Left hindlimb (tissue), 1 donor: ENCODE results near the gene HOXD1.

Source experiments
- DNase-seq: peaks from one replicate; pipeline ENCODE4 v3.0.0-alpha.2; 2018

Gene HOXD1

DNA sequence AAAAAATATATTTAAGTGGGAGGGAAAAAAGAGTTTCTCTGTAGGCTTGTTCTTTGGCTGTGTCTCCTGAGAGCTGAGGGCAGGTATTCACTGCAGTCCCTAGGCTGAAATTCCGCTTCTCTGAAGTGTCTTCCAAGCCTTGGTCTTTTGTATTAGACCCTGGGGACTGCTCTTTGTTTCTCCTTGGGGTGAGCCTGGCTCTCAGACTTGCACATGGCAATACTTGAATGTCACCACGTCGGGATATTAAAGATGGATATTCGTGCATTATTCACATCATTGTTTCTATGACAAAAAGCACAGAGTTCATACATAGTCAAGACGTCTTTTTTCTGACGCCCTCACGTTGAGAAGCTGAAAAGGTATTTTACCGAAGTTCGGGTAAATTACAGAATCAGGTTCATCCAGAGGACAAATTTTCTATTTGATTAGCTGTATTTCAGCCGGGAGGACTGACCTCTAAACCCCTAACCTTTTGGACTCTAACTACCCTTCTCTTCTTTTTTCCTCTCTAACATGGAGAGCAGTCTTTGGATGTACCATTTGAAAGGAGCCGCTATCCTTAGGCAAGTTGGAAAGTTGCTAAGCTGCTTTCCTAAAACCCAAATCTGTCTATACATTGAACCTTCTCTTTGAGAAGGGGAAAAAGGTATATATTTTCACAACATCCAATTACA lies 33.8 kb upstream of the HOXD1 start:
- DNase-seq, result no peak

DNA sequence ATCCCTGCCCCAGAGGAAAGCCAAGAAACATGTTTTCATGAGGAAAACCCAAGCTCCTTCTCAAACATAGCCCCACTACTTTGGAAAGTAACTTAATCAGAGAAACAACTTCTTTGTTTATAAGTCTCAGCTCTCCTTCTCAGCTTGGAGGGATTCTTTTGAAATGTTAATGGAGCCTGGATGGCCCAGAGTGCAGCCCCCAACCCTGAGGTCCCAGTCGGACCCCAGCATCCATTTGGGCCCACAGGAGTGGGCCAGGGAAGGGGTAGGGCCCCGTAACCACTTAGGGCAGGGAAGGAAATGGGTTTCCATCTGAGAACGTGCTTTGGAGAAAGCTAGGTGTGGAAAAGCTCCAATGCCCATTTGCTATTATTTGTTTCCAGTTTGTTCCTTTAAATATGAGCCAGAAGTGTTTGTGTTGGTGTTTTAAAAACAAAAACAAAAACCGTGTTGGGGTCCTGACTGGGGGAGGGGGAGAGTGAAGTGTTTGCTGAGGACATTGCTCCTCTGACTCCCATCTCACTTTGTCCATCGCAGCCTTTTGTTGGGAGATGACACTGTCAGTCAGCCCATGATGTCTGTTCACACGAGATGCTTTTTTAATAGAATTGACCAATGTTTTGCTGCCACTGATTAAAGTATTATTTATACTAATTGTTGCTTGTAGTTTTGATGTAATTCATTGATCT lies 33.0 kb upstream of the HOXD1 start:
- DNase-seq, result no peak

DNA sequence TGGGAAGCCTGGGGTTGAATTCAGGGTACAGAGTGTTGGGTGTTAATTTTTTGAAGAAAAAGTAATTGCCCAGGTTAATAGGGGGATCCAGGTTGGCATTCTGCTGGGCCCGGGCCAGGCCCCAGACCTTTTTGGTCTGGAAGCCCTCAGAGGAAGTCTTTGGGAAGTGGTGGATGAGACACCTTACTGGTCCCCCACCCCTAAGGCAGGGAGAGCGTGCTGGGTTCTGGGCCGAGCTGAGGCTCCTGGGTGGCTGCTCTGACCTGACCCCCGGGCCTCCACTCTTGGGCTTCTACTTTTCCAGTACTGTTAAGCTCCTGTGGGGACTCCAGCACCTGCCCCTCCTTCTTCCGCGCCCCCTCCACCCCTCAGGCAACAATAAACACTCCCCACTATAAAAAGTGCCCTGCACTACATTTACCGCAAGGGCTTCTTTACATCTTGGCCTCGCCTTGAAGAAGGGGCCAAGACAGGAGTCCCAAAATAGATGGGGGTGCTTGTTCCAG lies 32.1 kb upstream of the HOXD1 start:
- no peak for DNase-seq

- no peak for DNase-seq
Observed at GRCh38 chr2:176156807-176157498, 31.5 kb upstream of the HOXD1 start, which contains the start of gene HOXD3. TSS of gene HOXD3 (plus strand) at chr2:176157307. CDS start at chr2:176169115, 11,808 bp downstream.

- no peak for DNase-seq
Observed at GRCh38 chr2:176157499-176158185, 30.8 kb upstream of the HOXD1 start.

DNA sequence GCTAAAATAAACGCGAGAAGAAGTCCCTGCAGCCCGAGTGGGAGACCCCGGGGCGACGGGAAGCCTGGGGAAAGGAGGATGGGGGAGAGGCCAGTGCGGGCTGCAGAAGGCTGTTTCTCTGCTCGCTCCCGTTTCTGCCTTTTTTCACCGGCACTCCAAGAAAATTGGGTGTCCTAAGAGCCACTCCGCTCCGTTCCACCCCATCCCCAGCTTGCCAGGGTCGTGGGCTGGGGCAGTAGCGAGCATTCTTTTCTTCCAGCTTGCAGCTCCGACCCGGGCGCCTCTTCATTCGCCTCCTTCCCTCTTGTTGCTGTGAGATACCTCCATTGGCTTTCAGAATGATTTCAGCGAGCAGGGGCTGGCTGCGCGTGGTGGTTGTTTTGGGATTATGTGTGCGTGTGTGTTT lies 30.3 kb upstream of the HOXD1 start:
- no peak for DNase-seq

DNA sequence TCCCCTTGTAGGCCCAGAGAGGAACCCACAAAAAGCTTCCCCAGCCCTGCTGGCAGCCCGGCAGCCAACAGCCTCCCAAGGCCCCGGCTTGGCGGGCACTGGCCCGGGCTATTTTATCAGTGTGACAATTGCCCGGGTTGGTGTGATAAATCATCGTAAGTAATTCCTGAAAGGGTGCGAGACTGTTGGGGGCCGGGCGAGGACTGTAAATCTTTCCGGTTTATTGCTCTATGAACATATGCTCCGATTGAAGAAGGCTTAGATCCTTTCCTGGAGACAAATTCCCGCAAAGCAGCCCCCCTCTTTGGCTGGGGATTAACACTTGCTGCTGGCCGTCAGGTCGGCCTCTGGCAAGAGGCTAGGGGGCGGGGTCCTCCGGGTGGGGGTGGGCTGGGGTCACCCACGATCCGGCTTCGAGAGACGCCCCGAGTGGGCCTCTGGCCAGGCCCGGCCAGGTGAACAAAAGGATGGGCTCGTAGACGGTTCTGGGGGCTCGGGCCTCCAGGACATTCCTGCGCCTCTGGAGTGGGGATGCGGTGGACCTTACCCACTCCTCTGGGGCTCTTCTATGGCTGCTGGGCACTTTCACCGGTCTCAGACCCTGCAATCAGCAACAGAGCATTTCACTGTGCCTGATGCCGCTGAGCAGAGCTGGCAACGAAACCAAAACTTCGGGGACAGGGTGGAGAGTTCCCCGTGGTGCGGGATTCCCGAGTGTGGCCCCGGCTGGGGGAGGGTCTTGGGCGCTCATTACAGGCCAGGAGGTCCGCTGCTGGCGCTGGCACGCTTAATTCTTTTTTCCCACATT lies 29.4 kb upstream of the HOXD1 start:
- DNase-seq, result no peak

GRCh38 chr2:176159663-176160250 lies 28.7 kb upstream of the HOXD1 start:
- DNase-seq, result no peak

- DNase-seq, result peak; percentile 66
Observed at GRCh38 chr2:176160251-176160985, 28.1 kb upstream of the HOXD1 start.

DNA sequence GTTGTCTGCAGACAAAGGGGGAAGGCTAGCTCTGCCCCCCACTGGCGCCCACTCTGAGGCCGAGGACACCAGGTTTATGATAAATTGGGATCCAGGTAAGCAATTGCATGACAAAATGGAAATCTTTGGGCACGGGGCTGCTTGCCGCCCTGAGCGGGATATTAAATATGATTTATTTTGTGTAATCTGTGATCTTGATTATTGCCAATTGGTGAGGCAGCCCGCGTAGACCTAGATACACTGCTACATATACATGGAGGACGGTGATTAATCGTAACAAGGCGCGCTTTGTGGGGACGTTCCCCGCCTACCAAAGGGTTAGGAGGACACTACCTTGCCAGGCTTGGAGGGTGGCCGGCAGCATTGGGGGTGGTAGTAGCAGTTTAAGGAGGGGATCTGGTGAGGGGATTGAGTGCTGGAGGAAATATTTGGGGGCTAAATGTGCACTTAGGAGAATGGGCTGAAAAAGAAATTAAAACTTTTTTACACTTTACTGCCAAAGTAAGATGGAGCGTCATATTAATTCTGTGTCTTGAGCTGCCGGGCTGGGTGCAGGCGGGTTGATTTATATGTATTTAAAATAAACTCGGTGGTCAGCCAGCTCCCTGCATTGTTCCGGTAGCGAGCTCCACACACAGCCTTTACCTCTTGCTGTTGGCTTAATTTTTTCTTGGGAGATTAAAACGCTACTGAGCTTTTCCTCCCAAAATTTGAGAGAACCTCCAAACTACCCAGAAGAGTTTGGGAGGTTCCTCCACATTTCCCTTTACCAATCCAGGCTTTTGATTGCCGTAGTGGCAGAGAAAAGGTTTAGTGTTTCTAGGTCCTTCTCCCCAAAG lies 27.3 kb upstream of the HOXD1 start:
- DNase-seq, result no peak

GRCh38 chr2:176161825-176162626 lies 26.4 kb upstream of the HOXD1 start:
- peak; percentile 73 for DNase-seq

GRCh38 chr2:176162911-176163671 lies 25.4 kb upstream of the HOXD1 start:
- DNase-seq, result no peak

- no peak for DNase-seq
Observed at GRCh38 chr2:176163672-176164056, 24.8 kb upstream of the HOXD1 start.

GRCh38 chr2:176164201-176164600 lies 24.3 kb upstream of the HOXD1 start:
- DNase-seq, result no peak

- DNase-seq, result no peak
Observed at GRCh38 chr2:176164611-176165369, 23.7 kb upstream of the HOXD1 start.

DNA sequence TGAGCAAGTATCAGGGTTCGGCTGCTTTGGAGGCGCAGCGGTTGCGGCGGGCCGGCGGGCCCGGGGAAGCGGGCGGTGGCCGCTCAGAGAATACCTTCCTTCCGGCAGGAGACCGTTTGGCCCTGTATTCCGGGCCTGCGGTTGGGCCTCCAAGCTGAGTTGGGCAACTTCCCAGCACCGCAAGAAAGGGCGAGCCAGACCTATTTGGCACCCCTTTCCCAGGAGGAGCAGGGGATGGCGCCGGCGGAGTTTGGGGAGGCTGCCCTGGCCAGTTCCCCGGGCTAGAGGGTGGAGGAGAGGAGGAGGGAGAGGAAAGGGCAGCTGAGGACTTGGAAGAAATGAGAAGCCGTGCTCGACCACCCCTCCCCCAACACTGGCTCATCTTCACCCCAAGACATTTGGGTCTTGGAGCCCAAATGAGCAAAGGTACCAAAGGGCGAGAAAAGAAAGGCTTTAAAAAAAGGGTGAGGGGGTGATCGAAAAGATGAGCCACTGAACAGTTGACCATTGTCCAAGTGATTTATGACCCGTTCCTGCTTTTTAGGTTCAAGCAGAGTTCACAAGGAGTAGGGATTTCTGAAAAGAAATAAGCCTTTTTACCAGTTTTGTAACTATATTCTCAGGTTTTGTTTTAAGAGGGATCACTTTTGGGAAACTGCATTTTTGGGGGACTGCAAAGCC lies 23.0 kb upstream of the HOXD1 start:
- DNase-seq, result no peak

- DNase-seq, result no peak
Observed at GRCh38 chr2:176166272-176166671, 22.2 kb upstream of the HOXD1 start.
